ENCODE measurements around the gene GAS2. TPM values are rescaled to one million over a fixed set of nuclear protein-coding genes. Genes with fewer than 3 reads are reported as not detected.

GAS2 gene
- total RNA-seq, 1 donor from 2014 or later: 3.2 TPM

DNA sequence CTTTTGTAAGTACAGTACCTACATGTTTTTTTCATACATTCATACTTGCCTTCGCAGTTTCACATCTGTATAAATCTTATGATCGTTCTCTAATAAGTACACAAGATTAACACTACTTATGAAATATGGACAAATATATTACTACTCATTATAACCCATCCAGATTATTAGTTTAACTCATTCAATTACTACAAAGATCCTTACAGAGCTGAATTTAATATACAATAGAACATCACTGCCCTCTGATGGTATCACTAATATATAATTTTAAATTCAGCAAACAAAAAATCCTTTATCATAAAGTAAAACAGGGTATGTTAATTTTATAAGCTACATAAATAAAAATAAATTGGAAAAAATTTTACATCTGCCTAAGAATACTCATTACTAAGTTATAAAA, 155.8 kb downstream of the GAS2 start:
- no peaks in the 10 kb centered on the region for H3K36me3 ChIP-seq

DNA sequence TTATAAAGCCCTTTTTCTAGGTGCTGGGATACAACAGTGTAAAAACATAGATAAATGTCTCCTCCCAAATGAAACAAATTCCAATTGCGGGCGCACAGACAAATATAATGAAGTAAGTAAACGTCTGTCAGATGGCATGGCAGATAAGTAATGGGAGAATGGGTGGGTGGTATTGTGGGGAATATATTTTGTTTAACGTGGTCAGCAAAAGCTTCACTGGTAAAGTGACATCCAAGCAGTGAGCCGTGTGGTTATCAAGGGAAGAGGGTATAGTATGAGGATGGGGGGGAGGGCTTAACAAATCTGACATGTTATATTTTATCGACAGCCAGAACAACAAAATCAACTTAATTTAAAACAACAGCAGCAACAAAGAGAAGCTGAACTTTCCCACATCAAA, 162.0 kb downstream of the GAS2 start:
- peaks cover 9% of the 10 kb centered on the region for H3K4me1 ChIP-seq
- intact Hi-C loops (cut with DNase I): no loop called here
- no peaks in the 10 kb centered on the region for H3K27me3 ChIP-seq
- TF ChIP-seq, protein P1, sequence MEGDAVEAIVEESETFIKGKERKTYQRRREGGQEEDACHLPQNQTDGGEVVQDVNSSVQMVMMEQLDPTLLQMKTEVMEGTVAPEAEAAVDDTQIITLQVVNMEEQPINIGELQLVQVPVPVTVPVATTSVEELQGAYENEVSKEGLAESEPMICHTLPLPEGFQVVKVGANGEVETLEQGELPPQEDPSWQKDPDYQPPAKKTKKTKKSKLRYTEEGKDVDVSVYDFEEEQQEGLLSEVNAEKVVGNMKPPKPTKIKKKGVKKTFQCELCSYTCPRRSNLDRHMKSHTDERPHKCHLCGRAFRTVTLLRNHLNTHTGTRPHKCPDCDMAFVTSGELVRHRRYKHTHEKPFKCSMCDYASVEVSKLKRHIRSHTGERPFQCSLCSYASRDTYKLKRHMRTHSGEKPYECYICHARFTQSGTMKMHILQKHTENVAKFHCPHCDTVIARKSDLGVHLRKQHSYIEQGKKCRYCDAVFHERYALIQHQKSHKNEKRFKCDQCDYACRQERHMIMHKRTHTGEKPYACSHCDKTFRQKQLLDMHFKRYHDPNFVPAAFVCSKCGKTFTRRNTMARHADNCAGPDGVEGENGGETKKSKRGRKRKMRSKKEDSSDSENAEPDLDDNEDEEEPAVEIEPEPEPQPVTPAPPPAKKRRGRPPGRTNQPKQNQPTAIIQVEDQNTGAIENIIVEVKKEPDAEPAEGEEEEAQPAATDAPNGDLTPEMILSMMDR (IDR thresholded peaks at IDR 0.05): no peak
- TF ChIP-seq POLR2AphosphoS5 (IDR thresholded peaks at IDR 0.05; ENCODE audit: insufficient read depth in 1 of 2, low read depth in 1 of 2) (no peak), POLR2A (IDR thresholded peaks at IDR 0.05) (no peak)
- H3K36me3 ChIP-seq: no peaks in the 10 kb centered on the region
- no peak for DNase-seq (ENCODE audit: extremely low spot score in 2 of 2)
- no peak overlapping the region for H3K27ac ChIP-seq
- no peaks in the 10 kb centered on the region for H3K9me3 ChIP-seq
- H3K4me3 ChIP-seq: peak overlapping the region; percentile 90 to 96

More for the DNA sequence above, 155.8 kb downstream of the GAS2 start:
- Histone ChIP-seq H3K27ac (no peak overlapping the region), H3K4me1 (no peaks in the 10 kb centered on the region), H3K4me3 (no peak overlapping the region), H3K9me3 (no peaks in the 10 kb centered on the region), H3K27me3 (no peaks in the 10 kb centered on the region)
- no peak for DNase-seq (ENCODE audit: extremely low spot score in 2 of 2)
- TF ChIP-seq POLR2AphosphoS5 (IDR thresholded peaks at IDR 0.05; ENCODE audit: insufficient read depth in 1 of 2, low read depth in 1 of 2): no peak
- TF ChIP-seq POLR2A (IDR thresholded peaks at IDR 0.05): no peak
- TF ChIP-seq, protein P1 (IDR thresholded peaks at IDR 0.05): no peak
- intact Hi-C loops (cut with DNase I): no loop called here

DNA sequence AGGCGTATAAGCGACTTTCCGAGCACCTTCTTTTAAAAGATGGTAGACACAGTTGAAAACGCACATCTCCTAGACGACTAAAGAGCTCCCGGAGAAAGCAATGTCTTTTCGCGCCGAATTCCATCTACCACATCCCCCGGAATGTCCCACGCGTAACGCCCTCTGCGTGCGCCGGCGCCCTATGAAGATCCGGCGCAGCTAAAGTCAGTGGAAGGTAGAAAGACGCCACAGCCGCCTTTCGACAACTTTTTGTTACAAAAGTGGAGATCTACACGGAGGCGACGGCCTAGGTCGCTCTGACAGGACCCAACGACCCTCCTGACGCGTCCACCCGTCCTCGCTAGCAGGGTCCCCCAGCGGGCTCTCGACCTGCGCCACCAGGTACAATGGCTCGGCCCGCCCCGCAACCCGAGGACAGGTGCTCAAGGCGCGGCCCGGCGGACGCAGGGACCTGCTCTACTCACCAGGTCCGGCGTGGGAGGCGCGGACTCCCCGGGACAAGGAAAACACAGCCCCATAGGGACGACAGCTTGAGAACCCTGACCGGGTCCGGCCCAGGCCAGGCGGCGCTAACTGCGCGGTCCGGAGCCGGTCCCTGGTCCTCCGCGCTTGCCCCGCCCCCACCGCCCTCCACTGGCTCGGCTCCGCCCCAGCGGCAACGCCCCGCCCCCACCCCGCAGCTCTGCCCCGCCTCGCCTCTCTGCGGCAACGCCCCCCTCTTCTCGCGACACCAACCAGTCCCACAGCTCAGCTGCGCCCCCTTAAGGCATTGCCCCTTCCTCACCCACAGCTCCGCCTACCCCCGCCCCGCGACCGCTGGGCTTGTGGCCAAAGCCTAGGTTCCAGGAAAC, 163.0 kb downstream of the GAS2 start, which contains the start of gene SVIP:
Gene SVIP (minus strand): TSS at position 571 of the 851 bp plus-strand sequence. CDS start 53 bp downstream, at position 518.
- Histone ChIP-seq H3K4me1 (peaks cover 9% of the 10 kb centered on the region), H3K9me3 (no peaks in the 10 kb centered on the region), H3K27ac (peak within 1 kb of the TSS; percentile 85), H3K27me3 (no peaks in the 10 kb centered on the region), H3K4me3 (peak within 1 kb of the TSS; percentile 90 to 96), H3K36me3 (no peaks in the 10 kb centered on the region)
- intact Hi-C loops (cut with DNase I): no loop called here
- DNase-seq (ENCODE audit: extremely low spot score in 2 of 2): peak in 1 of 2 donors; percentile 91
- TF ChIP-seq POLR2AphosphoS5 (IDR thresholded peaks at IDR 0.05; ENCODE audit: insufficient read depth in 1 of 2, low read depth in 1 of 2) (peak in 1 of 2 donors; percentile 85), POLR2A (IDR thresholded peaks at IDR 0.05) (peak in 1 of 2 donors; percentile 55)
- TF ChIP-seq, protein P1 (IDR thresholded peaks at IDR 0.05): peak in 1 of 3 experiments; percentile 68

DNA sequence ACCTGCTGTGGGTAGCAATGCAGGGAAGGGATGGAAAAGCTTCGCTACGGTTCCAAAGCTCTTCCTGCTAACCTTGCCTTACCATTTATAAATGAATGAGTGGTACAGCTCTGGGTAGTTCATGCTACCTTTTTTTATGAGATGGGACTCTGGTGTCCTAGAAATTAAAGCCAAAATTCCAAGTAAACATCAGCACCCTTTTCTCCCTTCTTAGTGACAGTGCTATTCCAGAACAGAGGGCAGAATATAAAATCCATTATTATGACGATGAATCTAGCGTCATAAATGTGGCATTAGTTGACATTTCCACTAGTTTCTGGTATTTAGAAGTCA, 163.6 kb downstream of the GAS2 start:
- H3K9me3 ChIP-seq: no peaks in the 10 kb centered on the region
- H3K4me3 ChIP-seq: peak overlapping the region; percentile 90 to 96
- no peaks in the 10 kb centered on the region for H3K36me3 ChIP-seq
- H3K27ac ChIP-seq: no peak overlapping the region
- DNase-seq (ENCODE audit: extremely low spot score in 2 of 2): no peak
- H3K4me1 ChIP-seq: peaks cover 9% of the 10 kb centered on the region
- no peak for TF ChIP-seq POLR2AphosphoS5 (IDR thresholded peaks at IDR 0.05; ENCODE audit: insufficient read depth in 1 of 2, low read depth in 1 of 2)
- TF ChIP-seq, protein P1 (IDR thresholded peaks at IDR 0.05): peak in 1 of 3 experiments; percentile 9
- H3K27me3 ChIP-seq: no peaks in the 10 kb centered on the region
- intact Hi-C loops (cut with DNase I): no loop called here
